Pancreas (tissue), 10 donors: Measurements from ENCODE around the gene CYP4F8. TPM values are rescaled to one million over a fixed set of nuclear protein-coding genes. Genes with fewer than 3 reads are reported as not detected.
"Not testable (repeated sequence)": the region's sequence is repeated elsewhere in the genome, so short reads cannot be mapped to it uniquely, and the experiment has no call there.

Experiments used
- ATAC-seq, 4 donors: fragments of 200-7000 bp; cut with Tn5 transposase; one replicate each; pipeline versions ENCODE4 v1.8.0 to v1.9.1; 2020; ENCODE audit warnings: mild to moderate bottlenecking in 4 of 4, moderate library complexity in 4 of 4
- DNase-seq, 6 donors: peaks; one replicate each; pipeline ENCODE4 v3.0.0-alpha.2; 2020
- FAIRE-seq: peaks from 2 replicates; lab custom pipeline; 2012; peaks lifted over from hg19 to GRCh38; lab: Jason Lieb, UNC
- H3K27ac ChIP-seq, 4 donors: fragments of 200-600 bp; sonication (generic); 1 replicate in 3 of 4; 2 replicates in 1 of 4; pipeline versions ENCODE4 v1.5.0 to v1.8.0; 2020
- H3K27me3 ChIP-seq, 4 donors: fragments of 200-600 bp; one replicate each; pipeline ENCODE4 v1.8.0; 2021
- H3K36me3 ChIP-seq, 3 donors: fragments of 200-600 bp; sonication (generic) in 1 of 3; one replicate each; pipeline versions ENCODE4 v1.5.0 to v1.8.0; 2020 to 2021
- H3K4me1 ChIP-seq, 3 donors: fragments of 200-600 bp; one replicate each; pipeline ENCODE4 v1.8.0; 2021
- H3K4me3 ChIP-seq, 4 donors: fragments of 200-600 bp; sonication (generic) in 2 of 4; one replicate each; pipeline versions ENCODE4 v1.5.0 to v1.8.0; 2020 to 2021
- H3K9me3 ChIP-seq, 4 donors: fragments of 200-600 bp; one replicate each; pipeline ENCODE4 v1.8.0; 2021
- WGBS, 2 donors: extraction: QIAGEN DNeasy Blood & Tissue Kit; methylation state at CpG; one replicate each; pipeline ENCODE4 v1.1.7; 2013; 5-methylcytosine and 5-hydroxymethylcytosine counted together
- intact Hi-C, 3 donors: fragments of 100-400 bp; cut with DNase I; formaldehyde crosslinking; loops; one replicate each; pipeline versions ENCODE4 v1.11.1 to v1.14.2; 2022
- polyA plus RNA-seq, 2 donors: library from polyadenylated mRNA; stranded (reverse); fragments of 200-250 nt; gene quantifications; one replicate each; pipeline ENCODE4 v1.2.3, GENCODE V29; 2013
- total RNA-seq, 6 donors: library from RNA; stranded (reverse); fragmentation: NEBNext Ultra II Directional in 4 of 6; extraction: Animal tissue kit (Norgen Biotek cat#: 25700) in 4 of 6; gene quantifications; one replicate each; pipeline versions ENCODE4 v1.2.1 to v1.2.4, GENCODE V29; 2021 to 2023
- TF ChIP-seq, protein P1 (sequence below), 4 donors: fragments of 200-600 bp; sonication (generic) in 3 of 4; IDR thresholded peaks; one replicate each; pipeline versions ENCODE4 v1.5.0 to v1.8.0; 2021; ENCODE audit warnings: antibody characterized with exemption in 4 of 4
- donor health status: healthy with polysubstance abuse.
- donor health status: DM: no; HTN: no; CAD: no; lungs with moderate emphysema.
- donor health status: DM: no; HTN: no; CAD: no.
- donor health status: control.
- donor health status: control.
- donor health status: Bipolar disorder and iron deficiency.
- donor health status: DM: yes; HTN: yes; CAD: no.
- donor health status: DM: no; HTN: no; CAD: no.
- donor health status: DM: no; HTN: no; CAD: no.
- donor health status: DM: yes; HTN: yes; CAD: no.

CYP4F8 gene
- total and polyA plus RNA-seq, 8 donors, result not detected

DNA sequence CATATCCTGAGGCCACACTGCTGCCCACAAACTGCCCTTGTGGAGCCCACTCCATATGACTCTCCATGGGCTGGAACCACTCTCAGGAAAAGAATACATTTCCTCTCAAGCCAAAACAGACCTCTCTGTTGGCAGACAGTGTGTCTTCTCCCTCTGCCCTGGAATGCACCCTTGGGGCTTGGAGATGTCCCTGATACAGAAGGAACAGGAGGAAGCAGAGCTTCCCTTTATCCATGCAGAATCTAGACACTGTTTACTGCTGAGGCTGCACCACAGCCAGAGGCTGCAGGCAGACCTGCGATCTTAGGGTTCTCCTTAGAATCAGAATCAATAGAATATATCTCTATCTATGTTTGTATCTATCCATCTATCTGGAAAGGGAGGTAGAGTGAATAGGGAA is 26.8 kb upstream of the CYP4F8 start:
- no peaks in the 10 kb centered on the region for H3K9me3 ChIP-seq
- WGBS, 2 donors, result 50 to 61% methylated on average over 1 of the region's 1 CpG
- H3K36me3 ChIP-seq, result no peaks in the 10 kb centered on the region
- no peak for FAIRE-seq
- TF ChIP-seq, protein P1, sequence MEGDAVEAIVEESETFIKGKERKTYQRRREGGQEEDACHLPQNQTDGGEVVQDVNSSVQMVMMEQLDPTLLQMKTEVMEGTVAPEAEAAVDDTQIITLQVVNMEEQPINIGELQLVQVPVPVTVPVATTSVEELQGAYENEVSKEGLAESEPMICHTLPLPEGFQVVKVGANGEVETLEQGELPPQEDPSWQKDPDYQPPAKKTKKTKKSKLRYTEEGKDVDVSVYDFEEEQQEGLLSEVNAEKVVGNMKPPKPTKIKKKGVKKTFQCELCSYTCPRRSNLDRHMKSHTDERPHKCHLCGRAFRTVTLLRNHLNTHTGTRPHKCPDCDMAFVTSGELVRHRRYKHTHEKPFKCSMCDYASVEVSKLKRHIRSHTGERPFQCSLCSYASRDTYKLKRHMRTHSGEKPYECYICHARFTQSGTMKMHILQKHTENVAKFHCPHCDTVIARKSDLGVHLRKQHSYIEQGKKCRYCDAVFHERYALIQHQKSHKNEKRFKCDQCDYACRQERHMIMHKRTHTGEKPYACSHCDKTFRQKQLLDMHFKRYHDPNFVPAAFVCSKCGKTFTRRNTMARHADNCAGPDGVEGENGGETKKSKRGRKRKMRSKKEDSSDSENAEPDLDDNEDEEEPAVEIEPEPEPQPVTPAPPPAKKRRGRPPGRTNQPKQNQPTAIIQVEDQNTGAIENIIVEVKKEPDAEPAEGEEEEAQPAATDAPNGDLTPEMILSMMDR (IDR thresholded peaks at IDR 0.05), result no peak
- intact Hi-C loops, result no loop called here
- H3K27ac ChIP-seq, result no peak overlapping the region
- no peaks in the 10 kb centered on the region for H3K4me1 ChIP-seq
- peaks cover 0 to 5% (median 0%) of the 10 kb centered on the region in 4 donors for H3K27me3 ChIP-seq
- H3K4me3 ChIP-seq, result no peak overlapping the region
- DNase-seq, result no peak
- ATAC-seq, result no peak

DNA sequence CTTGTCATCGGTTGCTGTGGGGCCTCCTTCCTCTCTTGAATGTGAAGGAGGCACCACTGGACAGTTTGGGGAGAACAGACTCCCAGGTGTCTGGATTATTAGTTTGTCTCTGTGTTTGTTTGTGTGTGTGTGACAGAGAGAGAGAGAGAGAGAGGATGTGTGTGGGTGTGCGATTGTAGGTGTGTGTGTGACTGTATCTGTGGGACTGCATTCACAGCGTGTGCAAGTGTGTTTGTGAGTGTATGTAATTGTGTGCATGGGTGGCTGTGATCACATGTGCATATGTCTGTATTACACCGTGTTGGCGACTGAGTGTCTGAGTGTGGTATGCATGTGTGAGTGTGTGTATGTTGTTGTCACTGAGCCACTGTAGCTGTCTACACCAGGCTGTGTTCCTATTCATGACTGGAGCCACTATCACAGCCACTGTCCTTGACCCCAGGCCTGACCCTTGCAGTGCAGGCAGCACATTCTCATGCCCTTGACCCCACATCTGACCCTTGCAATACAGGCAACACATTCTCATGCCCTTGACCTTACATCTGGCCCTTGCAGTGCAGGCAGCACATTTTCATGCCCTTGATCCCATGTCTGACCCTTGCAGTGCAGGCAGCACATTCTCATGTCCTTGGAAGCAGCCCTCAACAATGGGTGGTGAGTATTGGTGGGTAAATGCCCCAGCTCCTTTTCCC is 25.1 kb upstream of the CYP4F8 start:
- no peak for FAIRE-seq
- no peak for DNase-seq
- no peaks in the 10 kb centered on the region for H3K36me3 ChIP-seq
- H3K27me3 ChIP-seq, result no peaks in the 10 kb centered on the region
- no peak overlapping the region for H3K27ac ChIP-seq
- no peaks in the 10 kb centered on the region for H3K4me1 ChIP-seq
- TF ChIP-seq, protein P1 (IDR thresholded peaks at IDR 0.05), result no peak
- intact Hi-C loops, result no loop called here
- no peak for ATAC-seq
- H3K4me3 ChIP-seq, result no peak overlapping the region
- WGBS, 2 donors, result 84 to 86% methylated on average over 5 of the region's 5 CpGs
- H3K9me3 ChIP-seq, result no peaks in the 10 kb centered on the region

DNA sequence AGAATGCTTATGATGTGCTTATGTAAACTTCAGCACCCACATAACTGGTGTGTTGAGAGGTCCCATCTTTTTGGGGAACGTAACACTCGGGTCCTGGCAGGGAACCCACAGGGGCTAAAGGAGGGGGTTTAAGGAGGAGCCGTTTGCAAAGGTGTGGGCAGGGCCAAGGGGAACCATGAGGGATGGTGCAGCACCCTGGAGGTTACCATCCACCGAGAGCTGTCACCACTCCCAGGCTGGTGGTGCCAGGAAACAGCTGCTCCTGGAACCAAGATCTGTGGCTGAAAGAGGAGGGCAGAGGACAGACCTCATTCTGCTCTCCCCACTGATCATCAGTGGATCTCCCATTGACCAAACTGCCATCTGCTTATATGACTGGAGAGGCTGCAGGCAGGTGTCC is 23.2 kb upstream of the CYP4F8 start:
- no peaks in the 10 kb centered on the region for H3K4me1 ChIP-seq
- WGBS, 2 donors, result 57 to 60% methylated on average over 4 of the region's 4 CpGs
- no peaks in the 10 kb centered on the region for H3K9me3 ChIP-seq
- H3K4me3 ChIP-seq, result no peak overlapping the region
- ATAC-seq, result no peak
- no peak for FAIRE-seq
- TF ChIP-seq, protein P1 (IDR thresholded peaks at IDR 0.05), result no peak
- no peak for DNase-seq
- H3K36me3 ChIP-seq, result no peaks in the 10 kb centered on the region
- intact Hi-C loops, result no loop called here
- no peak overlapping the region for H3K27ac ChIP-seq
- H3K27me3 ChIP-seq, result no peaks in the 10 kb centered on the region

DNA sequence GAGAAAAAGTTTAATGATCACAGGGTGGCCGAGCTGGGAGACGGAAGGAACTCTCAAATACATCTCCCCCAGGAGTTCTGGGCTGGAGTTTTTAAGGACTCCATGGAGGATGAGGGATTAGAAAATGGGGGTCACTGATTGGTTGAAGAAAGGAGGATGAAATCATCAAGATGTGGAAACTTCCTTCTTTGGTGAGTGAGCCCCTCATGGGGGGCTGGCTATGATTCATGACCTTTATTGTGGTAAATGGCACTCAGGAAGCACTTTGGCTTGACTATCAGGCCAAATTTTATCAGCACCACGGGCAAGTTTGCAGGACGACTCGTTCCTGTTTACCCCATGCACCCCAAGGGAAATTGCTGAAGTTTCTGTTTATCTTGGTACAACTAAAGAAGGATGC is 22.5 kb upstream of the CYP4F8 start:
- H3K9me3 ChIP-seq, FAIRE-seq, H3K27me3 ChIP-seq, H3K27ac ChIP-seq, DNase-seq, intact Hi-C loops, ATAC-seq, H3K4me1 ChIP-seq, H3K36me3 ChIP-seq, H3K4me3 ChIP-seq: not testable (repeated sequence)
- WGBS, 2 donors, result 21 to 34% methylated on average over 5 of the region's 5 CpGs

DNA sequence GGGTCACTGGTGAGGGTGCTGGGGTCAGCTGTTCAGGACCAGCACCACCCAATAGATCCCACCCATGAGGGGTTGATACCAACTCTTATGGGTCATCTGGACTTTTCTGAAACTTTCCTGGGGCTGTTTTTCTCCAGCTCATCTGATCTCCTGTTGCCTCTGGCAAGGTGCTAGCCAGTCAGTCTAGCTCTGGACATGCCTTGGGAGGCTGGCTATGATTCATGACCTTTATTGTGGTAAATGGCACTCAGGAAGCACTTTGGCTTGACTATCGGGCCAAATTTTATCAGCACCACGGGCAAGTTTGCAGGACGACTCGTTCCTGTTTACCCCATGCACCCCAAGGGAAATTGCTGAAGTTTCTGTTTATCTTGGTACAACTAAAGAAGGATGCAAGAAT is 21.3 kb upstream of the CYP4F8 start:
- FAIRE-seq, ATAC-seq, intact Hi-C loops, H3K9me3 ChIP-seq, H3K27ac ChIP-seq, DNase-seq, H3K4me3 ChIP-seq, H3K4me1 ChIP-seq, H3K27me3 ChIP-seq, H3K36me3 ChIP-seq: not testable (repeated sequence)
- 30 to 51% methylated on average over 3 to 4 of the region's 4 CpGs for WGBS, 2 donors

DNA sequence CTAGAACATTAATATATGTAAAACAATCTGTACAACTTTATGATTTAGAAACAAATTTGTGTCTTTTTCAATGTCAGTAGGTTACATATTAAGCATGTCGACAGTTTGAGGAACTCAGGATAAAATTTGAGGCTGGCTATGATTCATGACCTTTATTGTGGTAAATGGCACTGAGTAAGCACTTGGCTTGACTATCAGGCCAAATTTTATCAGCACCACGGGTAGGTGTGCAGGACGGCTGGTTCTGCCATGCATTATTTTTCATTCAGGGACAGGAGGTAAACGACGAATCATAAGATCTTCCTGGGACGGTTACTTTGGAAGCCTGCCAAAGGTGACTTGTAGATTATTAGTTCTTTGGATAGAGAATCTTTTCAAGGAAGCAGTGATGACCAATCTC is 19.9 kb upstream of the CYP4F8 start:
- peak in 3 of 4 donors; percentile 47 to 83 (median 67) for ATAC-seq

DNA sequence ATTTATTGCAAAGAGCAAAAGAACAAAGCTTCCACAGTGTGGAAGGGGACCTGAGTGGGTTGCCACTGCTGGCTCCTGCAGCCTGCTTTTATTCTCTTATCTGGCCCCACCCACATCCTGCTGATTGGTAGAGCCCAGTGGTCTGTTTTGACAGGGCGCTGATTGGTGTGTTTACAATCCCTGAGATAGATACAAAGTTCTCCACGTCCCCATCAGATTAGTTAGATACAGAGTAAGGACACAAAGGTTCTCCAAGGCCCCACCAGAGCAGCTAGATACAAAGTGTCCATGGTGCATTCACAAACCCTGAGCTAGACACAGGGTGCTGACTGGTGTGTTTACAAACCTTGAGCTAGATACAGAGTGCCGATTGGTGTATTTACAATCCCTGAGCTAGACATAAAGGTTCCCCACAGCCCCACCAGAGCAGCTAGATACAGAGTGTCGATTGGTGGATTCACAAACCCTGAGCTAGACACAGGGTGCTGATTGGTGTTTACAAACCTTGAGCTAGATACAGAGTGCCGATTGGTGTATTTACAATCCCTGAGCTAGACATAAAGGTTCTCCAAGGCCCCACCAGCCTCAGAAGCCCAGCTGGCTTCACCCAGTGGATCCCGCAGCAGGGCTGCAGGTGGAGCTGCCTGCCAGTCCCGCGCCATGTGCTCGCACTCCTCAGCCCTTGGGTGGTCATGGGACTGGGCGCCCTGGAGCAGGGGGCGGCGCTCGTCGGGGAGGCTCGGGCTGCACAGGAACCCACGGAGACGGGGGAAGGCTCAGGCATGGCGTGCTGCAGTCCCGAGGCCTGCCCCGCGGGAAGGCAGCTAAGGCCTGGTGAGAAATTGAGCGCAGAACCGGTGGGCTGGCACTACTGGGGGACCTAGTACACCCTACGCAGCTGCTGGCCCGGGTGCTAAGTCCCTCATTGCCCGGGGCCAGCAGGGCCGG is 6.8 kb upstream of the CYP4F8 start:
- DNase-seq, H3K27me3 ChIP-seq, H3K27ac ChIP-seq, H3K4me3 ChIP-seq, ATAC-seq, H3K4me1 ChIP-seq, H3K36me3 ChIP-seq, FAIRE-seq, H3K9me3 ChIP-seq, intact Hi-C loops: not testable (repeated sequence)
- 78 to 79% methylated on average over 24 to 27 of the region's 27 CpGs for WGBS, 2 donors

More for the DNA sequence above, 19.9 kb upstream of the CYP4F8 start:
- Histone ChIP-seq H3K27ac (no peak overlapping the region), H3K4me1 (no peaks in the 10 kb centered on the region), H3K9me3 (no peaks in the 10 kb centered on the region), H3K36me3 (no peaks in the 10 kb centered on the region), H3K27me3 (no peaks in the 10 kb centered on the region), H3K4me3 (no peak overlapping the region)
- TF ChIP-seq, protein P1 (IDR thresholded peaks at IDR 0.05), result no peak
- intact Hi-C loops, result no loop called here
- WGBS, 2 donors, result 13 to 15% methylated on average over 6 of the region's 6 CpGs
- FAIRE-seq, result no peak
- no peak for DNase-seq
